NCI-H2196 (cell line): Measurements from ENCODE around the gene CTDSP2.
"Not testable (repeated sequence)": the region's sequence is repeated elsewhere in the genome, so short reads cannot be mapped to it uniquely, and the experiment has no call there.

Source experiments
- DNase-seq: peaks from one replicate; lab custom pipeline; 2025; ENCODE audit not compliant: unreplicated experiment; lab: John Stamatoyannopoulos, UW

Gene CTDSP2

DNA sequence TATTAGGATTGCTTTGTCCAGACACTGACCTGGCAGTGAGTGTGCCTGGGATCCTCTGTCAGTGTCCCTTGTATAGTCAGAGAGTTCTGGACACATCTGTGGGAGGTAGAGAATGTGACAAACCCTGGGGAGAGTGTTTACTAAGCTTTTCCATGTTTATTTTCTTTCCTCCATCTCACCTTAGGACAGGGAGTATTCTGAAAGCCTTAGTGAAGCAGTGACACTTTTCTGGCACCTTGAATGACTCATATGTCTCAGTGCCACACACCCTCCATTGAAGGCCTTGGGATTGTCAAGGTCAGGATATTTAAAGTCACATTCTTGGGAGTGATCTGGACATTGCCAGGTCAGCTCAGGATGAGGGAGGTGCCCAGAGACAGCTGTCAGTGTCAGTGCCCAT lies 34.9 kb upstream of the CTDSP2 start:
- DNase-seq = no peak

DNA sequence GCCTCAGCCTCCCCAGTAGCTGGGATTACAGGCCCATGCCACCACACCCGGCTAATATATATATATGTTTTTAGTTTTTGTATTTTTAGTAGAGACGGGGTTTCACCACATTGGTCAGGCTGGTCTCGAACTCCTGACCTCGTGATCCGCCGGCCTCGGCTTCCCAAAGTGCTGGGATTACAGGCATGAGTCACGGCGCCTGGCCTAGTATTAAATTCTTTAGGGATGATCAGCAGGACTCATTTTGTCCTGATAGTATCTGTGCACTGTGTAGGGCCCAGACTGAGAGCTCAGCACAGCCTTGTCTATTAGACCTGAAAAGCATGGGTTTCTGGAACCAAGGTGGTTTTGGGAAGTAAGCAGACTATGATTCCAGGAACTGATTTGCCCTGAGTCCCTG lies 34.5 kb upstream of the CTDSP2 start:
- DNase-seq = not testable (repeated sequence)

DNA sequence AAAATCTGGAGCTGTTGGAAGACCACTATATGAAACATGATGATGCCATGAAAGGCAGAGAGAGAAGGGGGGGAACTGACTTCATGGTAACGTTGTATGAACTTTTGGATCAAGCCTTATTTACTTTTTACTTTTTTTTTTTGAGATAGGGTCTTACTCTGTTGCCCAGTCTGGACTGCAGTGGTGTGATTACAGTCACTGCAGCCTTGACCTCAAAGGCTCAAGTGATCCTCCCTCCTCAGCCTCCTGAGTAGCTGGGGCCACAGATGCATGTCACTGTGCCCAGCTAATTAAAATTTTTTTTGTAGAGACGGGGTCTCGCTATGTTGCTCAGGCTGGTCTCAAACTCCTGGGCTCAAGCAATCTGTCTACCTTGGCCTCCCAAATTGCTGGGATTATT lies 31.3 kb upstream of the CTDSP2 start:
- no peak for DNase-seq

DNA sequence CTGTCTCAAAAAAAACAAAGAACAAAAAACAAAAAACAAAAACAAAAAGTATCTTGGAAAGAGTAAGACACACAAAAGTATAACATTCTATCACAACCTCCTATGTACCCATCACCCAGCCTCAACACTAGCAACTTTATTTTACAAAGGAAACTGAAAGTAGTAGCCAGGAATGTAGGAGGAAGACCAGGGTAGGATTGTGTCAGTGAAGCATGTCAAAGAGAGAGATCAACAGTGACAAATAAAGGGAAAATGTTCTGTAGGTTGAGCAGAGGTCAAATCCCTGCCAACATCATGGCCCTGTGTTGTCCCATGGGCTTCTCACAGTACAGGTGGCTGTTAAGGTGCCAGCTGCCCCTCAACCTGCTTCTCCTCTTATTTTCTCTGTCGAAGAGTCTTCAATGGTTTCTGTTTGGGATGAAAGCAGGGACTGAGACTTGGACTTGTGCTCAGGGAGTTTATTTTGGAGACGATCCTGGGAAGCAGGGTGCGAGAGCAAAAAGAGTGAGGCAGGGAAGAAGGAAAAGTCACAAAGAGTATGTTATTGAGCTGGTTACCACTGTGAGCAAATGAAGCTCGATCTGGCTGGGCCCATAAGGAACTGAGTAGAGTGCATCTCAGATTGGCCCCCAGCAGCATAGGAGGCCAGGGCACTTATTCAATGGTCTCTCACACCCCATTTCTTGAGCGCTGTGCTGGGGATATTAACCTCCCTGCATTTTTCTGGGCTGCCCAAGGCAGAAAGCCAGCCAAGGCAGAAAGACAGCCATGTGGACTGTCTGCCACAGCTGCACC lies 29.4 kb upstream of the CTDSP2 start:
- DNase-seq = no peak

DNA sequence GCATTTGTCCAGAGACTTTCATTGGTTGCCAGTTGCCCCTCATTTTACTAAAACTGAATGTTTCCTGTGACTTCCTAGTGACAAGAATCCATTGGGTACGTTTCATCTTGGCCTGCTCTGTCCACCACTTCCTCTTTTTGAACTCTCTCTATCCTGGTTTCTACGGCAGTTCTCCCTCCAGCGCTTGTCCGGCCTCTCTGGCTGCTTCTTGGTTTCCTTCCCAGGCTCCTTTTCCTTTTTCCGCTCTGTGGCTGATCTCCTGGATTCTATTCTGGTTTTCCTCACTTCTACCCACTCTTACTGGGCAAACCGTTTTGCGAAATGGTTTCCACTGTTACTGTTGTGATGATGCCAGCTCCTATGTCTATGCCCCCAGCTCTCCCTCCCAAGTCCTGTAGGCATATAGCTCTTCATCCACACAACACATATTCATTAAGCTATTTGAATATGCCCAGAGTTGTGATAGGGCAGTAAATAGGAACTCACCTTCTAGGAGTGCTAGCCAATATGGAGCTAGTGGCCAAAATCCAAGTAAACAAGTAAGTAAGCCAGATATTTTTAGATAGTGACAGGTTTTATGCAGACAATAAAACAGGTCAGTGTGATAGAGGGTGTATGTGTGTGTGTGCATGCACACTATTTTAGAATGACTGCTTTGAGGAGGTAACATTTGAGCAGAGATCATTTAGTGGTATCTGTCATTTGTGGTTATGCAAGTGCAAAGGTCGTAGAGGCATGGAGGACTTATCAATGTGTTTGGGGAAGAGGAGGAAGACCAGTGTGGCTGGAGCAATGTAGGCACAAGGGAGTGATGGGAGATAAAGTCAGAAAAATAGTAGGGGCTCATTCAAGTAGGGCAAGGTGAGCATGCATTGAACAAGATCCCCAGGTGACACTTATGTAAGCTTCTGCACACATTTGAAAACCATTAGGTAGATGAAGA lies 27.9 kb upstream of the CTDSP2 start:
- no peak for DNase-seq

DNA sequence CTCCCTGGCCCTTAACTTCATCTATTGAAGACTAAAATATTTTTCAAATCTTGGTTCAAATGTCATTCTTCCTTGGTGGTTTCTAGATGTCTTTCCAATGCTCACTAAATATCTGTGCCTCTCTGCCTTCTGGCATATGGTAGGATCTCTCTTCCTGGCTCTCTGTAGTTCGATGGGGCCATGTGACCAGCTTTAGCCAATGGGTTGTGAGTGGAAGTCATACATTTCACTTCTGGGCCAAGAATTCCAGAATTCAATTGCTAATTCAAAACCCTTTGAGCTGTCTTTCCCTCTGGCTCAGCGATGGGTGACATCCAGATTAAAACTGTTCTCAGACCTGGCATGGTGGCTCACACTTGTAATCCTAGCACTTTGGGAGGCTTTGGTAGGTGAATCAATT lies 25.8 kb upstream of the CTDSP2 start:
- no peak for DNase-seq

DNA sequence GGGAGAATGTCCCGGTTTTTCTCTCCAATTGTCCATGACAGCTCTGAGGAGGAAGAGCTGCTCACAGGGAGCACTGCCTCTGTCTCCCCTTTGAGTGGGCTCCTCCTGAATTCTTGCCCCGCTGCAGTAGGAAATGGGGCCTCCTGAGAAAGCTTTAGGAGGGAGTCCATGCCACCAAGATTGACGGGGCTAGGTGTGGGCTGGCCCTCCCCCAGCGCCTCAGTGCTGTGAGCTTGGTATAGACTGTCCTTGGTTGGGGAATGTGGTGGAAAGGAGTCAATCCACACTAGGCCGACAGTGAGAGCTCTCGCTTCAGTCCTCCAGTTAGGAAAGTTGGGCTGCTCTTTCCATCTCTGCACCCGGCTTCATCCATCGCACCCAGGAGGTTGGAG lies 23.4 kb upstream of the CTDSP2 start:
- no peak for DNase-seq

DNA sequence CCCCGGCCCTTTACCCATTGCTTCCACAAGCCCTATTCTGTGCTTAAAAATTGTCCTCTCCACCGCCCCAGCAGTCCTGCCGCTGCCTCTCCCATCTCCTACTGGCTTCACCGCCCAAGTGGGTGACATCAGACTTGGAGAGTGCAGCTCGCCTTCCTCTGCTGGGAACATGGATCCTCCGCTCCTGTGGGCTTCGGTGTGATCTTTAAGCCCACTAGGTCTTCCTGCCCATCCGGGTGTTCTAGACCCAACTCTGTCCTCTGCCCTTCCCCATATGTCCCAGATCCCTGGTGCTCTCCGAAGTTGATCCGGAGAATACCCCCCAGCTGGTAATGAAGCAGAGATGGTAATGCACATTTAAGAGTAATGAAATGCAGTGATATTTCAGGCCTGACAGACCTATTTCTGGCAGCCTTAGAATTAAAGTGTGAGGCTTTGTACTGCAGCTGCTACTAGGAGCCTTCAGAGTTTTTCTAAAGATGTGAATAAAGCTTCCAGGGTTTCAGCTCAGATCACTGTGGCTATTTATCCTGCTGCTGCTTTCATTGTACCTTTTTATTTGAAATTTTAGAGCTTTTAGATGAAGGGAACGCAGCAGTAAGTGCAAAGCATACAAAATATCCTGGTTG lies 22.9 kb upstream of the CTDSP2 start:
- DNase-seq = no peak

DNA sequence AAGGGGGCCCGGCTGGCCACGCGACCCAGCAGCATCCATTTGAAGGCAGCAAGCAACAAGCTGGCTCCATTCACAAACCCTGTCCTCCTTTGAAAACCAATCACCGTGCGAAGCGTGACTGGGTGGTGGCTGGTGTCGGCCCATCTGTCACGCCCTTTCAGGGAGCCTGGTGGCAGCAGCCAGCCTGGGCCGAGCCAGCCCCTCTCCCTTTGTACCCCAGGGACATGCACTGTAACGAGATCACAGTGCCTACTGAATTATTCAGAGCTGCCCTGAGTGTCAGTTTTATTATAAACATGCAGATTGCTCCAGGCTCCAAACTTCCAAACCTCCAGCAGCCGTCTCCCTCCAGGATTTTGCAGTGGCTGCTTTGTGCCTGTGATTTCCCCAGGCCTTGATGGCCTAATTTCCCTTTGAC lies 22.3 kb upstream of the CTDSP2 start:
- DNase-seq = no peak

DNA sequence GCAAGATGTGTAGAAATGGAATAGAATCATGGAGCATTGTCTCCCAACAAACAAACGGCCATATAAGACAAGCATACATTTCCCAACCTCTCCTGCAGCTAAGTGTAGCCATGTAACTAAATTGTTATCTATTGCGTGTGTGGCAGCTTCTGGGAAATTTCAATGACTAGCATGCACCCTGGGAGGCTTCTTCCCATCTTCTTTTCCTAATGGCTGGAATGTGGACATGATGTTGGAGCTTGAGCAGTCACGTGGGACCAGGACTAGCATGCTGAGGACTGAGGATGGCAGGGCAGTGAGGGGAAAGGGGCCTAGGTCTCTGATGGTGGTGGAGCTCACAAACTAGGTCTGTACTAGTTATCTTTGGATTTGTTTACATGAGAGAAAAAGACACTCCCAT lies 21.7 kb upstream of the CTDSP2 start:
- no peak for DNase-seq

DNA sequence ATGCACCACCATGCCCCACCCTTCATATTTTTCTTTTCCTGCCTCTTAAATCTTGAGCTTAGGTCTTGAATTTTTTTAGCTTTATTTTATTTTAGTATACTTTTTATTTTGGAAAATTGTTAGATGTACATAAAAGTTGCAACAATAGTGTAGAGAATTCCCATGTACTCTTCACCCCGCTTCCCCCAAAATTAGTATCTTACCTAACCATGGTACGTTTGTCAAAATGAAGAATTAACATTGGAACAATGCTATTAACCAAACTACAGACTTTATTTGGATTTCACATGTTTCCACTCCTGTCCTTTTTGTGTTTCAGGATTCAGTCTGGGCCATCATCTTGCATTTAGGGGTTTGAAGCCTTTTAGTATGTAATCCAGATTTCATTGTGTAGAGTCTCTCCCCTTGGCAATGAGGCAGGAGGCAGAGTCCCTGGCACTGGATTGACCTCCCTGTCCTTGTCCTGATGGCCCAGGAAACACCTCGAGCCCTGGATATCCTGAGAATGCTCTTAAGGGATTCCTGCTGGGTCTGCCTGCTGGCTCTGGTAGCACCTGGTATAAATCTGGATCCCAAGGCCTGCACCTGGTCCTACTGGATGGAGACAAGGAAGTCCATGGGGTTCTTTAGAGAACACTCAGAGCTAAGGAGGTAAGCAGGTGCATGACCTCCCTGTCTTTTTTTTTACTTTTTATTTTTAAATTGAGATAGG lies 19.9 kb upstream of the CTDSP2 start:
- DNase-seq = no peak

DNA sequence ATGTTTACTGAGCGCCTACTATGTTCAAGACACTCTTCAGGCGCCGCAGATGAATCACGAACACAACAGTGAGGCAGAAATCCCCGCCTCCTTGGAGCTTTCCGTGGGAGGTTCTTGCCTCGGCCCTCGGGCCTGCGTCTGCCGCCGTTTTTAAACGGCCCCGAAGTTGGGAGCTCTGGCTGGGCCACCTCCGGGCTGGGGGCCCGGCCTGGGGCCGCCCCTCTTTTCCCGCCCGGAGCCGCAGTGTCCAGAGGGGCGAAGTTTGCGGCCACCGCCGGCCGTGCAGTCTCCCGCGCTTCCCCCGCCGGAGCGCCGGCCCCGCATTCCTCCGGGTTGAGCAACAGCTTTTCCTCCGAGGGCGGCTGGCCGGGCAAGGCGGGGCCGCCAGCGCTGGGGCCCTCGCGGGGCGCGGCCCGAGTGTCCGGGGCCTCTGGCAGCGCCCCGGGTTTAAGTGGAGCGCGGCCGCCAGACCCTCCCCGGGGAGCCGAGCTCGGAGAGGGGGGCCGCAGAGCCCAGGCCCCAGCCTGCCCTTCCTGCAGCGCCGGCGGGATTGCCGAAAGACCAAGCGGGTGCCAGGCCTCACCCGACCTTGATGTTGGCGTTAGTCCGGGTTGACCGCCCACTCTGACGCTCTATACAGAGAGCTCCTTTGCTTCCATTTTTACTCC lies 18.7 kb upstream of the CTDSP2 start:
- no peak for DNase-seq

DNA sequence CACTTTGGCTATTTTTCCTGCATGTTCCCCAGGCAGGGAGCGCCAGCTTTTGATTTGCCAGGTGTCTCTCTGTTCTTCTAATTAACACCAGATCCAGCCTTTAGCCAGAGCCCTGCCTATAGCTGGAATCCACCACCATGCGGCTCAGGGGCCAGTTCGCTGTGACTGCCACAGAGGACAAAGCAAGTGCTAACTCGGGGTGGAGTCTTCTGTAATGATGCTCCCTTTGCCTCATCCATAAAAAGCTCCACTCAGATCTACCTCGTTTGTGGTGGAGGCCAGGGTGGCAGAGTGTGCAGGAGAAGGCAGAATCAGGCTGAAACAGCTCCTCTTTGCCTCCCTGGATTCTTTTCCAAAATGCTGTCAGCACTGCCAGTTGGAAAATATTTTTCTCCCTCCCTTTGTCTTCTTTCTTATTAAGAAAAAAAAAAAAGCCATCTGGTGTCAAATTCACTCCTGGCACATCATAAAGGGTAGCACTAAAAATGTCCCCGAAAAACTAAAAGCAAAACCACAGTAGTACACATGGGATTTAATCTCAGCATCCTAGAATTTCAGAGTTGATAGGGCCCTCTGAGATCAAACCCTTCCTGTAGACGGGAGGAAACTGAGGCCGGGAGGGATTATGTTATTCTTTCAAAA lies 18.0 kb upstream of the CTDSP2 start:
- DNase-seq = no peak

DNA sequence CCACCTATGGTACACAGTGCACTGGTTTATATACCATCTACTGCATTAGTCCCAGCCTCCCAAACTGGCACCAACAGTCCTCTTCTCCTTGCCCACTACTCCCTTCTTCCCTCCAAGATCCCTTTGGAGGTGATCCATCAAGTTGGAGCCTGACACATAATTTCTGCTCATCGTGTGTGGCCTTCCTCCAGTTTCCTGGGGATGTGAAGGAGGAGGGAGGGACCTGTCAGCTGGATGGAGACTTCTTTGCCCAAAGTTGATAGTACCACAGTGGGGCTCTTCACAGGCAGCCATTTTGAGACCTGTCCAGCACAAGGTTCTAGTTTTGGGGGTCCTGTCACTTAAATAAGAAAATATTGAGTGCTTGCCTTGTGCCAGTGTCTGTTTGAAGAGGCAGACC lies 17.1 kb upstream of the CTDSP2 start:
- no peak for DNase-seq

DNA sequence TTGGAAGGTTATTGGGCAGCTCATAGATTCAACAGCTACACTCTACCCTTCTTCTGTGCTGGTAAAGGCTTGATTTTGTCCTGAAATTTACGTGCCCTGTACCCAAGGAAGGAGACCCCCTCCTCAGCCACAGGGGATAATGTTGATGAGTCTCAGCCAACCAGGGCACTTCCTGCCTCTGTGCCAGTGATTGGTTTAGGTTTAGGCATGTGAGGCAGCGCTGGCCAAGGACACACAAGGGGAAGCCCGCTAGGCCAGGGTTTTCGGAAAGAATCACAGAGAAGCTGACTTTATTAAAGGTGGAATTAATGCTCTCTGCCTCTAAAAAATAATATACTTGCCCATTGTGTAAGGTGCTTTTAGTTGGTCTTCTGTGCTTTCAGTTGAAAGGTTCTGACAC lies 15.4 kb upstream of the CTDSP2 start:
- no peak for DNase-seq

DNA sequence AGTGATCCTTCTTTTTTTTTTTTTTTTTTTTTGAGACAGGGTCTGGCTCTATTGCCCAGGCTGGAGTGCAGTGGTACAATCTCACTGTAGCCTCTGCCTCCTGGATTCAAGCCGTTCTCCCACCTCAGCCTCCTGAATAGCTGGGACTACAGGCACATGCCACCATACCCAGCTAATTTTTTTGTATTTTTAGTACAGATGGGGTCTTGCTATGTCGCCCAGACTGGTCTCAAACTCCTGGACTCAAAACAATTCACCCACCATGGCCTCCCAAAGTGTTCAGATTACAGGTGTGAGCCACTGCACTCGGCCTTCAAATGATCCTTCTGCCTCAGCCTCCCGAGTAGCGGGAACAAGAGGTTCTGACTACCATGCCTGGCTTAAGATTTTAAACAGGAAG lies 14.4 kb upstream of the CTDSP2 start:
- not testable (repeated sequence) for DNase-seq

DNA sequence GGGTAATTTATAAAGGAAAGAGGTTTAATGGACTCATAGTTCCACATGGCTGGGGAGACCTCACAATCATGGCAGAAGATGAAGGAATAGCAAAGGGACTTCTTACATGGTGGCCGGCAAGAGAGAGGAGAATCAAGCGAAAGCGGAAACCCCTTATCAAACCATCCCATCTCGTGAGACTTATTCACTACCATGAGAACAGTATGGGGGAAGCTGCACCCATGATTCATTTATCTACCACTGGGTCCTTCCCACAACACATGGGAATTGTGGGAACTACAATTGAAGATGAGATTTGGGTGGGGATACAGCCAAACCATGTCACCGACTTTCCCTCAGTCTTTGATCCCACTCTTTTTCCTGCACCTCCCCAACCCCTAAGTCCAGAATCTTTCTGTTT lies 12.6 kb upstream of the CTDSP2 start:
- DNase-seq = no peak

DNA sequence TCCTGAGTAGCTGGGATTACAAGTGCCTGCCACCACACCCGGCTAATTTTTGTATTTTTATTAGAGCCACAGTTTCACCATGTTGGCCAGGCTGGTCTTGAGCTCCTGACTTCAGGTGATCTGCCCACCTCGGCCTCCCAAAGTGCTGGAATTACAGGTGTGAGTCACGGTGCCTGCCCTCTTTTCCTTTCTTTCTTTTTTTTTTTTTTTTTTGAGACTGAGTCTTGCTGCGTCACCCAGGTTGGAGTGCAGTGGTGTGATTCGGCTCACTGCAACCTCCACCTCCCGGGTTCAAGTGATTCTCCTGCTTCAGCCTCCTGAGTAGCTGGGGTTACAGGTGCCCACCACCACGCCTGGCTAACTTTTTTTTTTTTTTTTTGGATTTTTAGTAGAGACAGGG lies 11.6 kb upstream of the CTDSP2 start:
- DNase-seq = not testable (repeated sequence)

DNA sequence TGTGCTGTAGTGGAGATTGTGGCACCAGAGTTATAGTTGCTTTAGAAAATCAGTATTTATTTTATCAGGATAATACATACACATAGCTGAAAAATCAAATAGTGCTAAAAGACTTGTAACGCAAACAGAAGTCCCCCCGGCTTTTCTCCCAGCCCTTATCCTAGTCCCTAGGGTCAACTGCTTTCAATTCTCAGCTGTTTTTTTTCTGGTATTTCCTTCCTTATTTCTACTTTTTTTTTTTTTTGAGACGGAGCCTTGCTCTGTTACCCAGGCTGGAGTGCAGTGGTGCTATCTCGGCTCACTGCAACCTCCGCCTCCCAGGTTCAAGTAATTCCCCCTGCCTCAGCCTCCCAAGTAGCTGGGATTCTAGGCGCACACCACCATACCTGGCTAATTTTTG lies 8.4 kb upstream of the CTDSP2 start:
- DNase-seq = no peak
